CD4-positive, alpha-beta memory T cell (primary cell): ENCODE data around the gene STK11. TPM values are rescaled to one million over a fixed set of nuclear protein-coding genes. Genes with fewer than 3 reads are reported as not detected.

Source experiments
- CTCF ChIA-PET: fragments of 350-600 bp; sonication (Branson Sonifier 250); formaldehyde crosslinking; loops from one replicate; lab custom pipeline; 2021; ENCODE audit warnings: inconsistent platforms; ENCODE audit not compliant: partially characterized antibody; lab: Charles Lee
- POLR2A ChIA-PET: fragments of 350-600 bp; sonication (Branson Sonifier 250); formaldehyde crosslinking; loops from one replicate; lab custom pipeline; 2021; ENCODE audit not compliant: partially characterized antibody; lab: Charles Lee
- DNase-seq, 5 donors: peaks; one replicate each; pipeline versions ENCODE4 v3.0.0 to v3.0.0-alpha.2; 2020 to 2022; ENCODE audit warnings: mixed read lengths in 1 of 5
- H3K27ac ChIP-seq: one replicate; pipeline ENCODE4 v1.7.0; 2013; ENCODE audit warnings: low read depth, low read length
- H3K27me3 ChIP-seq: 2 replicates; pipeline ENCODE4 v1.7.0; 2013; ENCODE audit warnings: mild to moderate bottlenecking, low read length, moderate library complexity; ENCODE audit not compliant: insufficient read depth
- H3K36me3 ChIP-seq: 2 replicates; pipeline ENCODE4 v1.7.0; 2013; ENCODE audit warnings: mild to moderate bottlenecking, low read length, moderate library complexity; ENCODE audit not compliant: insufficient read depth
- H3K4me1 ChIP-seq: 2 replicates; pipeline ENCODE4 v1.7.0; 2013; ENCODE audit warnings: mild to moderate bottlenecking, low read length, moderate library complexity; ENCODE audit not compliant: insufficient read depth
- H3K4me3 ChIP-seq, 2 donors: one replicate each; pipeline ENCODE4 v1.7.0; 2013; ENCODE audit warnings: low read length in 2 of 2, mild to moderate bottlenecking in 1 of 2
- H3K9me3 ChIP-seq, 2 donors: one replicate each; pipeline ENCODE4 v1.7.0; 2013; ENCODE audit warnings: low read length in 2 of 2, control low read depth in 1 of 2; ENCODE audit not compliant: control insufficient read depth in 1 of 2
- H3K27ac Mint-ChIP-seq, 7 donors: one replicate each; pipeline ENCODE4 v1.8.0; 2020 to 2021; ENCODE audit warnings: mixed read lengths in 7 of 7, mild to moderate bottlenecking in 6 of 7, inconsistent platforms in 3 of 7, moderate library complexity in 3 of 7
- H3K27me3 Mint-ChIP-seq, 2 donors: one replicate each; pipeline ENCODE4 v1.8.0; 2020 to 2021; ENCODE audit warnings: mixed read lengths in 2 of 2
- H3K36me3 Mint-ChIP-seq, 2 donors: one replicate each; pipeline ENCODE4 v1.8.0; 2020 to 2021; ENCODE audit warnings: mixed read lengths in 2 of 2, inconsistent platforms in 1 of 2, mild to moderate bottlenecking in 1 of 2
- H3K4me1 Mint-ChIP-seq, 4 donors: one replicate each; pipeline ENCODE4 v1.8.0; 2020 to 2021; ENCODE audit warnings: mixed read lengths in 4 of 4, mild to moderate bottlenecking in 1 of 4
- H3K4me3 Mint-ChIP-seq, 8 donors: one replicate each; pipeline ENCODE4 v1.8.0; 2020 to 2021; ENCODE audit warnings: mixed read lengths in 8 of 8, mild to moderate bottlenecking in 7 of 8, moderate library complexity in 6 of 8, inconsistent platforms in 3 of 8
- H3K9me3 Mint-ChIP-seq, 8 donors: one replicate each; pipeline ENCODE4 v1.8.0; 2020 to 2021; ENCODE audit warnings: mixed read lengths in 8 of 8, mild to moderate bottlenecking in 5 of 8, inconsistent platforms in 3 of 8, moderate library complexity in 1 of 8
- intact Hi-C: fragments of 100-400 bp; cut with micrococcal nuclease; formaldehyde crosslinking; loops from one replicate; pipeline ENCODE4 v1.15.1; 2023
- polyA plus RNA-seq, 2 donors: library from polyadenylated mRNA; unstranded; fragments of 300-500 nt; fragmentation: Illumina TruSeq; gene quantifications; one replicate each; pipeline ENCODE4 v1.2.3, GENCODE V29; 2021
- total RNA-seq, 2 experiments: library from RNA; stranded (reverse); gene quantifications; one replicate each; pipeline ENCODE4 v1.2.3, GENCODE V29; 2021

Gene STK11
- total and polyA plus RNA-seq, 4 experiments from 2014 or later, result 11.0 to 114 (median 77.6) TPM

GRCh38 chr19:1273263-1274041, 67.9 kb downstream of the STK11 start:
- Mint-ChIP-seq H3K9me3 (peaks cover 0 to 26% (median 0%) of the 10 kb centered on the region in 8 donors), H3K4me1 (peaks cover 35 to 68% (median 48%) of the 10 kb centered on the region in 4 donors), H3K27ac (peak overlapping the region; percentile 77 to 95 (median 87)), H3K4me3 (peak overlapping the region; percentile 51 to 74 (median 64)), H3K36me3 (peaks cover 35 to 58% of the 10 kb centered on the region in 2 donors), H3K27me3 (no peaks in the 10 kb centered on the region)
- DNase-seq, result no peak
- intact Hi-C loops, result no loop called here
- H3K9me3 ChIP-seq, result no peaks in the 10 kb centered on the region
- H3K4me3 ChIP-seq, result no peak overlapping the region
- H3K27me3 ChIP-seq, result no peaks in the 10 kb centered on the region
- H3K4me1 ChIP-seq, result peaks cover 73% of the 10 kb centered on the region
- POLR2A ChIA-PET, result interaction anchor here (0.6 to 5.7 kb wide), 9 partner anchors 8 to 375 kb away, joined by 3 to 74 read pairs (median 5); partner anchors contain the start of genes ATP5F1D and CNN2
- peaks cover 47% of the 10 kb centered on the region for H3K36me3 ChIP-seq
- CTCF ChIA-PET, result interaction anchor here (1.1 to 3.9 kb wide), 2 partner anchors 21 to 29 kb away, joined by 3 to 31 read pairs; no protein-coding TSS in a partner anchor
- peak overlapping the region; percentile 93 for H3K27ac ChIP-seq

DNA sequence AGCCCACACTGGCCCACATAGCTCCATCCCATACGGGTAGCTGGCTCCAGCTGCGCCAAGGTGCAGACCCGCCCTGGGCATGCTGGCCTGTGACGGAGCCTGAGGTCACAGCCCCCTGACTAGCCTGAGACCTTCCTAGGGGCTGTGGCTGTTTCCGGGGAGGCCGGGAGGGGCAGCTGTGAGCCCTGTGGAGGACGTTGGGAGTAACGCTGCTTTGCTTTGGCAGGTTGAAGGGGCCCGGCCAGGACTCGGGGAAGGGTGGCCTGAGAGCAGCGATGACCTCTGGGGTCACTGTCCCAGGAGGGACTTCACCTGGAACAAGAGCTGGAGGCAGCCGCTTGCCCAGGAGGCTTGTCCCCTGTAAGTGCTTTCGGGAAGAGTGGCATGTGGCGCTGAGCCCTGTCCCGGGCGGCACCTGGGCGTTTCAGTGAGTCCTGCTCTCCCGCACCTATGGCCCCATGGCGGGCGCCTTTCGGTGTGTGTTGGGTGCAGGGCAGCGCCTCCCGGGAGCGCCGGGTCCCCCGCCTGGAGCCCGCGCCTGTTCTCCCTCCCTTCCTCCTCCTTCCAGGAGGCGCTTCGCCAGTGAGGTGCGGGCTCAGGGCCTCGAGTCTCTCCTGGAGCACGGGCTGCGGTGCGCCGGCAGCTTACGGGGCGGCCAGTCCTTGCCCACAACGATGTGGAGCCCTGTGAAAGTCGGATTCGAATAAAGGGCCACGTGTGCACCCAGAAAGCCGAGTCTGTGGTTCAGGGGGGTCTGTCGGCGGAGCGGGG, 68.7 kb downstream of the STK11 start:
- no peaks in the 10 kb centered on the region for H3K27me3 ChIP-seq
- ChIA-PET POLR2A (interaction anchor here (1.0 to 5.7 kb wide), 10 partner anchors 9 to 248 kb away, joined by 3 to 74 read pairs (median 6); partner anchors contain the start of genes ARHGAP45, ATP5F1D and CNN2), CTCF (interaction anchor here (1.1 to 3.9 kb wide), 2 partner anchors 22 to 30 kb away, joined by 3 to 31 read pairs; no protein-coding TSS in a partner anchor)
- H3K4me3 ChIP-seq, result no peak overlapping the region
- Mint-ChIP-seq H3K27me3 (no peaks in the 10 kb centered on the region), H3K9me3 (peaks cover 0 to 24% (median 0%) of the 10 kb centered on the region in 8 donors), H3K4me3 (peak overlapping the region; percentile 35 to 74 (median 60)), H3K27ac (peak overlapping the region; percentile 77 to 95 (median 84)), H3K4me1 (peaks cover 29 to 62% (median 42%) of the 10 kb centered on the region in 4 donors), H3K36me3 (peaks cover 35 to 61% of the 10 kb centered on the region in 2 donors)
- peaks cover 68% of the 10 kb centered on the region for H3K4me1 ChIP-seq
- DNase-seq, result peak in 1 of 5 donors; percentile 49
- no peaks in the 10 kb centered on the region for H3K9me3 ChIP-seq
- peaks cover 53% of the 10 kb centered on the region for H3K36me3 ChIP-seq
- intact Hi-C loops, result no loop called here
- H3K27ac ChIP-seq, result peak overlapping the region; percentile 93

DNA sequence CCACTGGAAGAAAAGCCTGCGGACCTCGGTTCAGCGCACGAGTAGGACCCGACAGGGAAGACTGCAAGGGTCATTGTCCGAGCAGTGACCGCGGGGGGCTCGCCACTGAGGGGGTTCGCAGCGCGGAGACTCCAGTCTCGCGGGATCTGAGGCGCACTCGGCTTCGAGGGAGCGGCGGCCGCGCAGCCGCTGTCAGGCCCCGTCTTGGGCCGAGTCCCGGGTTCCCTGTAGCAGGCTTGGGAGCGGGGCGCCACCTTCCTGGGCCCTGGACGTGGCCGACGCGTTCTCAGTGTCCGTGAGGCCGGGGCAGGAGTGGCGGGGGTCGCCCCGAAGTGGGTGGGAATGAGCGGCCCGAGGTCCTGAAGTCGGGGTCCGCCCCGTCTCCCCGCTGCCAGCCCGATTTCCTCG, 69.3 kb downstream of the STK11 start:
- DNase-seq, result peak in 1 of 5 donors; percentile 39
- H3K36me3 ChIP-seq, result peaks cover 55% of the 10 kb centered on the region
- CTCF ChIA-PET, result interaction anchor here (1.4 to 3.9 kb wide), 2 partner anchors 30 to 31 kb away, joined by 8 to 31 read pairs; no protein-coding TSS in a partner anchor
- H3K4me1 ChIP-seq, result peaks cover 67% of the 10 kb centered on the region
- H3K27me3 ChIP-seq, result no peaks in the 10 kb centered on the region
- H3K27ac ChIP-seq, result peak overlapping the region; percentile 93
- Mint-ChIP-seq H3K36me3 (peaks cover 39 to 64% of the 10 kb centered on the region in 2 donors), H3K27ac (peak overlapping the region in 4 of 7 donors; percentile 76 to 95 (median 82)), H3K4me3 (peak overlapping the region in 4 of 8 donors; percentile 52 to 64 (median 62)), H3K27me3 (no peaks in the 10 kb centered on the region), H3K9me3 (peaks cover 0 to 24% (median 0%) of the 10 kb centered on the region in 8 donors), H3K4me1 (peaks cover 32 to 66% (median 45%) of the 10 kb centered on the region in 4 donors)
- no peaks in the 10 kb centered on the region for H3K9me3 ChIP-seq
- intact Hi-C loops, result loop anchor here (1.0 to 5.0 kb wide), 5 partner anchors 82 to 215 kb away; partner anchors contain the start of genes DAZAP1, NDUFS7, PCSK4 and RPS15
- POLR2A ChIA-PET, result interaction anchor here (0.5 to 5.7 kb wide), 36 partner anchors 8 to 596 kb away, joined by 3 to 74 read pairs (median 4); partner anchors contain the start of genes ABCA7, ARHGAP45, ATP5F1D and CBARP
- peak overlapping the region in 1 of 2 donors; percentile 87 for H3K4me3 ChIP-seq

GRCh38 chr19:1275260-1275975, 69.8 kb downstream of the STK11 start, which contains the start of gene FAM174C:
Gene FAM174C, plus strand, starts transcription at chr19:1275530. Its CDS starts 20 bp downstream, at chr19:1275550.
- Mint-ChIP-seq H3K4me3 (peak within 1 kb of the TSS; percentile 87 to 93 (median 90)), H3K4me1 (peaks cover 30 to 66% (median 42%) of the 10 kb centered on the region in 4 donors), H3K27ac (peak within 1 kb of the TSS; percentile 95 to 98 (median 96)), H3K27me3 (no peaks in the 10 kb centered on the region), H3K36me3 (peaks cover 36 to 61% of the 10 kb centered on the region in 2 donors), H3K9me3 (peaks cover 0 to 20% (median 0%) of the 10 kb centered on the region in 8 donors)
- ChIA-PET CTCF (interaction anchor here (1.4 kb wide), 1 partner anchor 31 kb away, joined by 8 read pairs; no protein-coding TSS in a partner anchor), POLR2A (interaction anchor here (0.5 to 5.7 kb wide), 34 partner anchors 9 to 596 kb away, joined by 3 to 74 read pairs (median 4); partner anchors contain the start of genes ABCA7, ARHGAP45, ATP5F1D and CBARP)
- peak within 1 kb of the TSS; percentile 42 to 87 for H3K4me3 ChIP-seq
- DNase-seq, result peak; percentile 95 to 97 (median 97)
- H3K4me1 ChIP-seq, result peaks cover 61% of the 10 kb centered on the region
- intact Hi-C loops, result loop anchor here (1.0 to 5.0 kb wide), 5 partner anchors 82 to 215 kb away; partner anchors contain the start of genes DAZAP1, NDUFS7, PCSK4 and RPS15
- no peaks in the 10 kb centered on the region for H3K27me3 ChIP-seq
- peak within 1 kb of the TSS; percentile 93 for H3K27ac ChIP-seq
- peaks cover 53% of the 10 kb centered on the region for H3K36me3 ChIP-seq
- H3K9me3 ChIP-seq, result no peaks in the 10 kb centered on the region

- H3K4me3 Mint-ChIP-seq, result peak overlapping the region; percentile 87 to 93 (median 90)
- peak overlapping the region; percentile 42 to 87 for H3K4me3 ChIP-seq
- H3K27me3 Mint-ChIP-seq, result no peaks in the 10 kb centered on the region
- H3K4me1 Mint-ChIP-seq, result peaks cover 25 to 61% (median 37%) of the 10 kb centered on the region in 4 donors
- intact Hi-C loops, result loop anchor here (1.0 to 5.0 kb wide), 5 partner anchors 81 to 214 kb away; partner anchors contain the start of genes DAZAP1, NDUFS7, PCSK4 and RPS15
- peaks cover 0 to 13% (median 0%) of the 10 kb centered on the region in 8 donors for H3K9me3 Mint-ChIP-seq
- no peaks in the 10 kb centered on the region for H3K27me3 ChIP-seq
- peaks cover 29 to 55% of the 10 kb centered on the region in 2 donors for H3K36me3 Mint-ChIP-seq
- peaks cover 47% of the 10 kb centered on the region for H3K36me3 ChIP-seq
- peak overlapping the region; percentile 95 to 98 (median 96) for H3K27ac Mint-ChIP-seq
- H3K4me1 ChIP-seq, result peaks cover 54% of the 10 kb centered on the region
- POLR2A ChIA-PET, result interaction anchor here (1.2 to 5.7 kb wide), 7 partner anchors 9 to 377 kb away, joined by 4 to 74 read pairs (median 6); no protein-coding TSS in a partner anchor
- H3K27ac ChIP-seq, result peak overlapping the region; percentile 93
- DNase-seq, result no peak
- CTCF ChIA-PET, result interaction anchor here (1.4 kb wide), 1 partner anchor 32 kb away, joined by 8 read pairs; no protein-coding TSS in a partner anchor
- no peaks in the 10 kb centered on the region for H3K9me3 ChIP-seq
Measured at GRCh38 chr19:1275976-1276627, 70.5 kb downstream of the STK11 start.
